SW 1271 (cell line): Measurements from ENCODE around the gene NEK5.

Source experiments
- DNase-seq, 2 experiments: peaks; one replicate each; lab custom pipeline; 2025; lab: John Stamatoyannopoulos, UW

The NEK5 gene

DNA sequence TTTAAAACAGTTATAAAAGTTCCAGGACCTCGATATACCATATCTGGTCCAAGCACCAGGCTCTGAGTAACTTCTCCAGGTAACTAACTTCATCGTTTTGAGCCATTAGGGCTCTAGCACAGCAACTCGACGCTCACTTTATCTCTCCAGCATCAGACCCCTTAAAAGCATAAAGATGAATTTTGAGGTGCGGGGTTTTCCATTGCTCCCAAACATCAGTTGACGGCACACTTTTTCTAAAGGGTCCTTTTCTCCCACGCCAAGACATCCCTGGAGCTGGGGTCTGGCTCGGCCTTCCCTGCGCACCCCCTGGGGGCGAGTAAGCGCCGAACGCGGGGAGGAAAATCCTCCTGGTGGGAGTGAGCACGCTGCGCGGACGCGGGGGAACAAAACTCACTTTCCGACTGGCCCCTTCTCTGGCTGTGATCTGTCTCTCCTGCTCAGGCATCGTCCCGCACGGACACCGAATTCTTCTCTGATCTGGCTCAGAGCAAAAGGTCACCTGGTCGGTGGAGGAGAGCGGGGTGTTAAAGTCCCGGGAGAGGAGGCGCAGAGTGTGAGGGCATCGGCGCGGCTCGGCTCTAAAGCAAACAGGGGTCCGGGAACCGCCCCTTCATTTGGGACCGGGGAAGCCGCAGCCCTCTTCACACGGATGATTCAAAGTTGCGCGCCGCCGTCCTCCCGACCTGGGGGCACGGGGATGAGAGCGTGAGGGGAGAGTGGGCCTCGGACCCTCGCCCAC is 117.8 kb downstream of the NEK5 start, which contains the start of gene ATP7B:
TSS of gene ATP7B (minus strand) at position 561 of the 742 bp plus-strand sequence. CDS start at position 448, 113 bp downstream.
- DNase-seq: no peak

DNA sequence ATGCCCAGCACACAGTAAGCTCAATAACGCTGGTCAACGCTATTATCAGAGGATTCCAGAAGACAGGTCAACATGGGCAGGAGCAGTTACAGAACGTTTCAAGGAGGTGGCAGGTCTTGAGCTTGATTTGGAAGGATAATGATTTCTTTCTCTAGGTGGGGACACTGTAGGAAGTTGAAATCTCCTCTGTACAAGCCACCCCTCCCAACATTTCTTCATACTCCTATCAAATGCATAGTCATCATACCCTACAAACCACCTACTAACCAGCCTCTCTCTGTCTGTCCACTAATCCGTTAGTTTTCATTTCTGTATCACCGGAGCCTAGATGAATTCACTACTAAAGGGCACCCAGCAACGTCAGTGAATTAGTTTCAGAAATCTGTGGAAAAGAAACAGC is 118.9 kb downstream of the NEK5 start:
- no peak for DNase-seq

GRCh38 chr13:52006523-52007245 is 122.2 kb downstream of the NEK5 start:
- DNase-seq: no peak

DNA sequence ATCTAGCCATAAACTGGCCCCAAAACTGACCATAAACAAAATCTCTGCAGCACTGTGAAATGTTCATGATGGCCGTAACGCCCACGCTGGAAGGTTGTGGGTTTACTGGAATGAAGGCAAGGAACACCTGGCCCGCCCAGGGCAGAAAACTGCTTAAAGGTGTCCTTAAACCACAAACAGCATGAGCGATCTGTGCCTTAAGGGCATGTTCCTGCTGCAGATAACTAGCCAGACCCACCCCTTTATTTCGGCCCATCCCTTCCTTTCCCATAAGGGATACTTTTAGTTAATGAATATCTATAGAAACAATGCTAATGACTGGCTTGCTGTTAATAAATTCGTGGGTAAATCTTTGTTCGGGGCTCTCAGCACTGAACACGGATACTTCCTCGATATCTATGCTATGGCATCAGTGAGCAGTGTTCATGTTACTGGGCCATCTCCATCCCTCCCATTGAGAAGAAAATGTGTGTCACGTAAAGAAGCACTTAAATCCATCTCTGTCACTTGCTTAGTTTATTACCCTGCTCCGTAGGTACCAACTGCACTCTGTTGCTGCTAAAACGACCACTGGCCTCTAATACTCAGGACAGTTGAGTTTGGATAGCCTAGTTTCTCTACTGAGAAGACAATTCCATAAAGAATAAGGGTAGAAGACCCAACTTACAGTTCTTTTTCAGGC is 122.9 kb downstream of the NEK5 start:
- DNase-seq: no peak

DNA sequence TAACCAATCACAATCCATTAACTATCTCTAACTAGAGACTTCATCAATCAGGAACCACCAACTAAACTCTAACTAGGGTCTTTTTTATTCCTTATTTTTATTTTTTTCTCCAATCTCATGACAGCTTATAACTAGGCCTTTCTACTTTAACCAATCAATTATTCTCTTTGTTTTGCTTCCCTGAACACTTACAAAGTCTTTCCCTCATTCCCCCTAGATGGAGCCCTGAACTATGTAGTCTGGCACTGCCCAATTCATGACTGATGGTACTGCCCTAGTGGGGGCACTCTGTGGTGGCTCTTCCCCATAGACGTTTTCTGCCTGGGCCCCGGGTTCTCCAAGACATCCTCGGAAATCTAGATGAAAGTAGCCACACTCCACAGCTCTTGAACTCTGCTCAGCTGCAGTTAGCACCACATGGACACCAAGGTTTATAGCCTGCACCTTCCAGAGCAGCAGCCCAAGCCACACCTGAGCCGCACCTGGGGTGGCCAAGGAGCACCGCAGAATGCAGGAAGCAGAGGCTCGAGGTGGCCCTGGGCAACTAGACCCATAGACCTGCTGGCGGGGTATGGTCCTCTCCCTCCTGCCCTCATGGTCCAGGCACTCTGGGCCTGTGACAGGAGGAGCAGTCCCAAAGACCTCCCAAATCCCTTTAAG is 124.2 kb downstream of the NEK5 start:
- DNase-seq: peak in 1 of 2 experiments; percentile 13

- no peak for DNase-seq
Measured at GRCh38 chr13:52003541-52003940, 125.3 kb downstream of the NEK5 start.

DNA sequence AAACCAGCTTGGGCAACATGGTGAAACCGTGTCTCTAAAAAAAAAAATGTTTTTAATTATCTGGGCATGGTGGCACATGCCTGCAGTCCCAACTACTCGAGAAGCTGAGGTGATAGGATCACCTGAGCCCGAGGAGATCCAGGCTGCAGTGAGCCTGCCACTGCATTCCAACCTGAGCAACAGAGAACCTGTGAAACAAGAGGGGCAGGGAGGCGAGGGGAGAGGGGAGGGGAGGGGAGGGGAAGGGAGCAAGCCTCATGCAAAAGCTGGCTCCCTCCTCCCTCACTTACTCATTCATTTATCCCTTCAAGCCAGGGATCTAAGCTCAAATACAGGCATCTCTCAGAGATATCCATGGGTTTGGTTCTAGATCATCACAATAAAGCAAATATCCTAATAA is 126.5 kb downstream of the NEK5 start:
- DNase-seq: no peak

GRCh38 chr13:52001120-52001731 is 127.6 kb downstream of the NEK5 start:
- DNase-seq: peak in 1 of 2 experiments; percentile 58

DNA sequence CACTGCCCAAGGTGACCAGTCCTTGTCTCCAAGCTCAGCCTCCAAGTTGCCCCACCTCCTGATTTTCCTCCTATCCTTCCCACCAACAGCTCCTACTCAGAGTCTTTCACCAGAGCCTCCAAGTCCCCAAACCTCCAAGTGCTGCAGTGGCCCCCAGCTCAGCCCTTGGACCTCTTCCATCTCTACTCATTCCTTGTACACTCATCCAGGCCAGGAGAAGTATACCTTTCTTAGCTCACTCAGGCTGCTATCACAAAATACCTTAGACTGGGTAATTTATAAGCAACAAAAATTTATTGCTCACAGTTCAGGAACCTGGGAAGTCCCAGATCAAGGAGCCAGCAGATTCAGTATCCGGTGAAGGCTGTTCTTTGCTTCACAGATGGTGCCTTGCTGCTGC is 129.0 kb downstream of the NEK5 start:
- DNase-seq: no peak

- no peak for DNase-seq
Measured at GRCh38 chr13:51999510-51999911, 129.4 kb downstream of the NEK5 start.

DNA sequence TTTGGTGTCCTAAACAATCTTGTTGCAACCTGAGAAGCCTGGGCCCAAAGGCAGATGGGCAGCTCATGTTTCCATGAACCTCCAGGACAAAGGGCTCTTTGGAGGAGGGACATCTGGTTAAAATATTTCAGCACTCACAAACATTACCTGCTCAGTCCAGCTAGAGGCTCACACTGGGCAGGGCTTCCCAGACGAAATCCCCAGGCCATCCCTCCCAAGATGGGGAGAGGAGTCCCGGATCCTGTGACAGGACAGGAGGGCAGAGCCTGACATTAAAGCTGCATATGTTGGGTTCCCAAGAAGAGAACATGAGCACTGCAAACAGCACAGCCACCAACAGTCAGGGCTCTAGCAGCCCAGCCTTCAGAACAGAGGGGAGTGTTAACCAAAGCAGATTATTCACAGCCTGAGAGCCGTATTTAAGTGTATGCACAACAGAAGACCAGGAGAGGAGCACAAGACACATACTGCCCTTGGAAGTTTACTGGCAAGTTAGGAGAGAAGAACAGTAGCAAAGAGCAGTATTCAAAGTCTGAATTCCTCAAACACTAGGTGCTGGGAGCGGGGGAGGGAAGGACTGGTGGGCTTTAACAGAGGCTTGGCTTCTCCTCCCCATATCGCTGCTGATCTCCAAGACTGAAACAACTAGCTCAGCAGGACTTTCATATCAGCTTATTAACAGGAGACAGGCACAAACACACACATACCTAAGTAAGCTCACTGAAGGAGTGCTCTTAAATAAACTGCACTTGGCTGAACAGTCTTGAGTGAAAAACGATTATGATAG is 130.0 kb downstream of the NEK5 start:
- no peak for DNase-seq

- DNase-seq: no peak
Measured at GRCh38 chr13:51997641-51998330, 131.1 kb downstream of the NEK5 start.

DNA sequence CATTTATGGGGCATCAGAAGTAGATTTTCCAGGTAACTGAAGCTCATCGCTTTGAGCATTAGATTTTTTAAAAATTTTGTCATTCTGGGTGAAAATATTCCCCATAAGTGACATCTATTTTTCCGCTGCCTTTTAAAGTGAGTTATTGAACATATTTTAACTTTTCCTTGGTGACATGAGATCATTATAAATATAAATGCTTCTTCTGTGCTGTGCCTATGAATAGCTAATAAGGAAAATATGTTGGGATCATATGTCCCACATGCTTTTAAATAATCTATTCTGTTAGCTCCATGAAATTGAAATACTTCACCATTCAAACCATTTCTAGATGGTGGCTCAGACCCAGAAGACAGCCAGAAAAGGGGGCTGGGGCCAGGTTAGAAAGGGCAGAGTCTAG is 131.7 kb downstream of the NEK5 start:
- no peak for DNase-seq

GRCh38 chr13:51996641-51997040 is 132.2 kb downstream of the NEK5 start:
- DNase-seq: no peak

GRCh38 chr13:51995677-51996551 is 133.0 kb downstream of the NEK5 start:
- no peak for DNase-seq

DNA sequence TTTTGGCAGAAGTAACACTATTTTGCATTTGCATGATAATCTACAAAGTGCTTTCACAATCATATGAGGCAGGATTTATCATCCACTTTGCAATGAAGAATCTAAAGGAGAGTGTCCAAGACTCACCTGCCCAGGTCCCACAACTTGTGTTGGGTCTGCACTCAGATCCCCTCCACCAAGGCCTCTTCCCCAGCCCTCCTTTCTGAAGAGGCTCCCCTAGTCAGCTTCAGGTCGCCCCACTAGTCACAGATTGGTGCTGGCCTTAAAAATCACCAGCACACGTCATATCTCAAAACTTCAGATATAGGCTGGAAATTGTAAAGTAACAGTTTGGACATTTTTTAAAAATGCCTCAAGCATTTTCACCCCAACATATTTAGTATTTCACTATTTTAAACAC is 135.2 kb downstream of the NEK5 start:
- no peak for DNase-seq

DNA sequence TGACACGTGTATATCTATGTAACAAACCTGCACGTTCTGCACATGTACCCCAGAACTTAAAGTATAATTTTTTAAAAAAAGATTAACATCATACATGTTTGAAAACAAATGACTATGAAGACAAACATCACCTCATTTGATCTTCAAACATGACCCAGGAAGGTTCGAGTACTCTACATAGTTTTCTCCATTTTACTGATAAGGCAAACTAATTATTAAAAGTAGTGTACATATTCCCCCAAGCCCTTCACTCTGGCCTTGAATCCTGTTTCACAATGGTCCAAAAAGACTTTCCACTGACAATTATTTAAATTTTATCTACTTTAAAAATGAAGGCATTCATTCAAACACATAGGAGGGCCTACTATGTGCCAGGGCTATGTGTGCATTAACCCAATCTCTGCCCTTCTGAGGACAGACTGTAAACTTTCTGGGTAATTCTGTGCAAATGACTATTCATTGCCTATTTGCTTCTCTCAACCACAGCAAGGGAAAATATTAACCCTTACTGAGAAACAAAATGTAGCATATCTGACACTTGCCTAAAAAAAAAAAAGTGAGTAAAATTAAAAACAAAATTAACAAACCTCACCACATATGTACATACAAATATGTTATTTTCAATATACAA is 139.8 kb downstream of the NEK5 start:
- DNase-seq: no peak
